GM10266 (cell line): ENCODE data around the gene CDH15.

ENCODE experiments used
- DNase-seq: peaks from one replicate; pipeline ENCODE4 v3.0.0; 2012; ENCODE audit errors: extremely low spot score
- CTCF ChIP-seq: IDR thresholded peaks from 2 replicates; pipeline ENCODE4 v1.5.1; 2012; ENCODE audit warnings: mild to moderate bottlenecking, low read depth; ENCODE audit not compliant: control insufficient read depth, insufficient read depth; ENCODE audit errors: missing control alignments

CDH15 gene

GRCh38 chr16:89136931-89137330 lies 34.6 kb upstream of the CDH15 start:
- no peak for TF ChIP-seq CTCF

GRCh38 chr16:89137666-89138512 lies 33.7 kb upstream of the CDH15 start:
- TF ChIP-seq CTCF, result no peak
- DNase-seq, result no peak

More at GRCh38 chr16:89136931-89137330, 34.6 kb upstream of the CDH15 start:
- no peak for DNase-seq

GRCh38 chr16:89138513-89138795 lies 33.1 kb upstream of the CDH15 start:
- DNase-seq, result no peak
- TF ChIP-seq CTCF, result no peak

GRCh38 chr16:89138843-89139520 lies 32.6 kb upstream of the CDH15 start:
- no peak for TF ChIP-seq CTCF
- DNase-seq, result no peak

GRCh38 chr16:89139907-89140361 lies 31.6 kb upstream of the CDH15 start:
- no peak for TF ChIP-seq CTCF
- no peak for DNase-seq

GRCh38 chr16:89140401-89140800 lies 31.1 kb upstream of the CDH15 start:
- no peak for DNase-seq
- no peak for TF ChIP-seq CTCF
